Measurements from ENCODE around the gene GRIA4.
"Not testable (repeated sequence)": the region's sequence is repeated elsewhere in the genome, so short reads cannot be mapped to it uniquely, and the experiment has no call there.

GRIA4 gene

DNA sequence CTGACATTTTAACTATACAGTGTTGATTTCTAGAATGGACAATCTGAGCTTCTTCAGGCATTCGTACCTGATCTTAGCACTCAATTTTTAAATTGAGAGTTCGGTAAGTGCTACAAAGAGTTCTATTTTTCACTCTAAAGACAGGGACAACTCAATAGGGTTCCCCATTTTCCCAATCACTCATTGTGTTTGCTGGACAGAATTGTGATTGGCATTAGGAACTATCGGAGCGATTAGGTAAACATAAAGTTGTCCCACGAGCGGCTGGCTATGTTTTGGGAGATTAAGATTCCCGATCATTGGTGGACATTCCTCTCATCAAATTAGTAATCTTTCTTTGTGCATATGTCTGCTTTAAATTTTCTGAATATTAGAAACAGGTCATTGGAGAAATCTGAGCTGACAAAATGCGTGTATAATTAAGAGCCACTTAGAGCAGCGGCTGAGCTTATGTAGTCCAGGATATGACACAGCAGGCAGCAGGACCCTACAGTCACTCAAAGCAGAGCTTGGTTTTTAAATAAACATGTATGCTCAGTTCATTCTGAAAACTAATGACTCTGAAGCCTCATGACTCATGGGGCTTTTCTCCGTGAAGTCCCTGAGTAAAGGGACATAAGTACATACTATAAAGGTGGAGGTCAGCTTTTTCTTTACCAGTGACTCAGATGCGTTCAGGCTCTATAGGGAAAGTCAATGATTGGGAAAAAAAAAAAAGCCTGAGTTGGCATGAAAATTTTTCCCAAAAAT, 109.4 kb downstream of the GRIA4 start:
- peak; percentile 43 for DNase-seq (ENCODE audit: low spot score)

DNA sequence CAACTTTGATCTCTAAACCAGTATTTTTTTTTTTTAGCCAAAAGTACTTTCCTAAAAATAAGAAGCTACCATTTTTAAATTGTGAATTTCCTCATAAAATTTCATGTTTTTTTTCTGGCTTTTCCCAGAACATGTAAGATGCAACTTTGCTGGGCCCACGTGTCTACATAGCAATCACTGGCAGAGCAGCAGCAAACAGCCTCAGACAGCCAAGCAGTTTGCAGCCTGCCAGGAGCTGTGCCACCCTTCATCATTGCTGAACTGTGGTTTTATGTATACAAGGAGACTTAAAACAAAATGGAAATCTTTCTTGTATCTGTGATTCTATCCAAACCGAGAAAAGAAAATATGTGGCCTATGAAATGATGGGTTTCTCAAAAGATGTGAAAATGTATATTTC, 110.2 kb downstream of the GRIA4 start:
- DNase-seq (ENCODE audit: low spot score) = no peak

DNA sequence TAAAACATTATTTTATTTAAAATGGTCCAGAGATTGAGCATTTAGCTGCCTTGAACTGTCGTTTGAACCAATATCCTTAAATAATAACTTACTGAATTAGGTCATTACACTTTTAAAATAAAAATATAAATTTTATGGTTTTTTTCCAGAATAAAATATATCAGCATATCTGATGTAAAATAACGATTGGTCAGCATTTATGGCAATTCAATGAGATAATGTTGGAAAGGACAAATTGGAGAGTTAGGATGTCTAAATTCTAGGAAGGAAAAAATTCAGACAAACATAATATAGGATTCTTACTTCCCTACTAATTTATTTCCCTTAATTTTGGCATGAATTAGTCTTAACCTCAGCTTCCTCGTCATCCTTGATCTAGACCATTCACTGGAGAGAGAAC, 113.4 kb downstream of the GRIA4 start:
- DNase-seq (ENCODE audit: low spot score) = no peak

DNA sequence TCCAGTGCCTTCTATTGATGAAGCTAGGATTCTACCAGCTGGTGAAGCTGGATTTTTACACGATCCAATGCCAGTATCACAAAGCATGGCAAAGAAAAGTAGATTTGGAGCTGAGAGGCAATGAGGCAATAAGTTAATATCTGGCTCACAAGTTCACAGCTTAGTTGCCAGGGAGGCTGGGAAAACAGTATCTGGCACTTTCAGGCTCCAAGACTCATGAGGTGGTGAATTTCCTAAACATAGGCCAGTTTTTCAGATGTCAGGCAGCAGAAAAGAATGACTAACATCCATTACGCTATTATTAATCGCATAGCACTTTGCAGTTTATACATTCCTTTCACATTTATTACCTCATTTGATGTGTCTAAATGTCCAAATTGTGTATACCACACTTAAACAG, 122.7 kb downstream of the GRIA4 start:
- no peak for DNase-seq (ENCODE audit: low spot score)

- DNase-seq (ENCODE audit: low spot score) = no peak
These were observed 124.6 kb downstream of the GRIA4 start for GRCh38 chr11:105734426-105734825.

DNA sequence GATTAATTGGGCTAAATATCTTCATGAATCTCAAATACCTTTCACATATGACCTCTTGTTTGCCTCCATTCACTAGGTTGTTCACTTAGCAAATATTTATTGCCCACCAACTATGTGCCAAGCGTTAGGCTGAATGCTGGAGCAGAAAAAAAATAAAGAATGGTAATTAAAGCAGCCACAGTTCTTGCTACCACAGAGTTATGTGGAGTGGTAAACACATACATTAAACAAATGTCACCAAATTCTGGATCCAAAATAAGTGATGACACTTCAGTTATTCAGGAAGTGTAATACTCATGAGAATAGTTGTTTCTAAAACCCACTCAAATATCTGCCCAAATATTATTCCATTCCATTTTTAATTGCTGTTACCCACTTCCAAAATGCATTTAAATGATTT, 128.4 kb downstream of the GRIA4 start:
- no peak for DNase-seq (ENCODE audit: low spot score)

DNA sequence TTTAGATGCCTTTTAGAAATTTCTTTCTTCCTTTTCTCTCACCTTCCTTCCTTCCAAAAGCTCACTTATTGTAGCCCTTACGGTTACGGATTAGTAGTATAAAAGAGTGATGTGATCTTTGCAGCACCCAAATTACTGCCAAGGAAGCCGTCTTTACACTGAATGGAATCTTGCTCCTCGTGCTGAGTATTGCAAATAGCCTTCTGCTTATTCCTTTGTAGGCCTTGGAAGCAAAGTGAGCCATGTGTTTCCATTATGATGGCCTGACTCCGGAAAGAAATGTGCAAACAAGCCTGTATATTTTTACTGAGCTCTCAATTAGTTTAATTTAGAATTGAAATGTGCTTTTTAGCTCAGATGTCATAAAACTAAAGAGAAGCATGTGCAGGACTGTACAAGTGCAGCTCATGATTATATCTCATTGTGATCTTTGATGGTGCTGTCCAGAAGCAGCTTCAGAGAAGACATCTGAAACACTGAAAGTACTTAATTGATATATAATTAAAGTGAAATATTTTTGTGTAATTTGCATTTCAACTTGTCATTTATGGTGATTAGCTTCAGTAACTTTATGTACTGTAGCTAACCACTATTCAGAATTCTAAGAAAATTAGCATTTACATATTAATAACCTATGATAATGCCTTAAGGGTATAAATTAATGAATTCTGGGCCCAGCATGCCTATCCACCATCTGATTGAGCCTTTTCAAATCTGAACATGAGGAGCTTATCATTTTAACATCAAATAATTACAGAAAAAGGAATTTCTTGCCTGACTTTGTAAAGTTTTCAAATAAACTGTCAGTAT, 129.3 kb downstream of the GRIA4 start:
- DNase-seq (ENCODE audit: low spot score) = no peak

- DNase-seq (ENCODE audit: low spot score) = no peak
These were observed 130.5 kb downstream of the GRIA4 start for GRCh38 chr11:105740164-105740903.

DNA sequence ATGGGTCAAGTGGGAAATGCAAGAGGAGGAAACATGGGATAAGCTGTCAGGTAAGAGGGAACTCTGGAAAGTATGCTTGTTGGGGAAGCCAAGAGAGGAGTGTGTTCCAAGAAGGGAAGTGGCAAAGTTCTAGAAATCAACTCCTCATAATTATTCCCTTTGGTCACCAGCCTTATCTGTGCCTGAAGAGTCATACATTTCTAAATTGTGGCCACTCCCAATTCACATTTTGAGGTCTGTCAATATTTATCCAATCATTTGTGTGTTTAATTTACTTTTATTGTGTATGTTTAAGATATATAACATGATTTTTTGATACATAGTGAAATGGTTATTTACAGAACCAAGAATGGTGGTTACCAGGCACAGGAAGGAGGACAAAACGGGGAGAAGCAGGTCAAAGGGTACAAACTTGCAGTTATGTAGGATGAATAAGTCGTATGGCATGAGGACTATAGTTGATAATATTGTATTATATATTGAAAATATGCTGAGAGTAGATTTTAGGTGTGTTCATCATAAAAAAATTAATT, 131.7 kb downstream of the GRIA4 start:
- no peak for DNase-seq (ENCODE audit: low spot score)

DNA sequence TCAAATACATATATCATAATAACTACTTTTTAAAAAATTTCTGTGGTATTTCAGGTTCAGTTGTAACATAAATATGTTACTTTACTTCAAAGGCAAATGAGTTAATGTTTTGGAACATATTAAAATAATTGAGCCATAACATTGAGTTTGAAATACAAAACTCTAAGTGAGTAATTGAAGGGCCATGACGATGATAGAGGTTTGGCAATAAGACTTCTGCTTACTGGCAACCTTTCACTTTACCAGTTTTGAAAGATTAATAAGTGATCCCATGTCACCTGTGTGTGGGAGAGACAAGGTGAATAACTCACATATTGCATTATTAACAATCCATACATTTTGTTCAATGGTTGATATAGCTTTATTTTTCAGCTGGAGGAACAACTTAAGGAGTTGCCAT, 144.4 kb downstream of the GRIA4 start:
- no peak for DNase-seq (ENCODE audit: low spot score)

DNA sequence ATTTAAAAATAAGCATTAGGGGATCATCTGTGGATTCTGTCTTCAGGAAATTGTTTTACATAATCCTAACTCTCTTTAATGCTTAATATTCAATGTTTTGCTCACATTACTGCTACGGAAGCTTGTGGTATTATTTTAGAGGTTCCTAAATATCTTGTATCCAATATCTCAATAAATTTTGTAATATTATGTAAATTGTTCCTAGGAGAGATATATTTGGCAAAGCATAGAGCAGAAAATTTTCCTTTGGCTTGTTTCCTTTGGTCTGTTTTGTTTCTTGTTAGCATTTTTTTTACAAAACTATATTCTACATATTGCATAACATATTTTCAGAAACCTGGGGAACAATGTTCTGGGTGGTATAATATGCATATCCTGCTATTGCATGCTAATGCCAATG, 144.8 kb downstream of the GRIA4 start:
- DNase-seq (ENCODE audit: low spot score) = no peak

GRCh38 chr11:105757107-105757506, 147.2 kb downstream of the GRIA4 start:
- no peak for DNase-seq (ENCODE audit: low spot score)

- no peak for DNase-seq (ENCODE audit: low spot score)
These were observed 153.7 kb downstream of the GRIA4 start for GRCh38 chr11:105763594-105763993.

GRCh38 chr11:105767931-105768330, 158.1 kb downstream of the GRIA4 start:
- no peak for DNase-seq (ENCODE audit: low spot score)

DNA sequence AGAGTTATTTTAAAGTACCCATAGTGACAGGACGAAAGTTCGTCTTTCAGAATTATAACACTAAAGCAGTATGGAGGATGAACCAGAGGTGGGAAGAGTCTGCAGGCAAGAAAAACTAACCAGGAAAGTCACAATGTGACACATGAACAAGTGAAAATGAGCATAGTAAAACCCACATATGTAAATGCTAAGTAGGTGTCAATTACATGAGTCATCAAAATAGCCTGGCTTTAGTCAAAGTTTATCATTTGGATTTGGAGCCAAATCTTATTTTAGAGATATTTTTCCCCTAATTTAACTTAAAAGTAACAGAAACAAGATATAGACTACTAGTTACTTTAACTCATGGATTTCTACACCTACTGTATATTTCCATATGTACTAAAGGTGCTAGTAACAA, 159.8 kb downstream of the GRIA4 start:
- DNase-seq (ENCODE audit: low spot score) = no peak

- not testable (repeated sequence) for DNase-seq (ENCODE audit: low spot score)
These were observed 163.6 kb downstream of the GRIA4 start for GRCh38 chr11:105773452-105773851.

DNA sequence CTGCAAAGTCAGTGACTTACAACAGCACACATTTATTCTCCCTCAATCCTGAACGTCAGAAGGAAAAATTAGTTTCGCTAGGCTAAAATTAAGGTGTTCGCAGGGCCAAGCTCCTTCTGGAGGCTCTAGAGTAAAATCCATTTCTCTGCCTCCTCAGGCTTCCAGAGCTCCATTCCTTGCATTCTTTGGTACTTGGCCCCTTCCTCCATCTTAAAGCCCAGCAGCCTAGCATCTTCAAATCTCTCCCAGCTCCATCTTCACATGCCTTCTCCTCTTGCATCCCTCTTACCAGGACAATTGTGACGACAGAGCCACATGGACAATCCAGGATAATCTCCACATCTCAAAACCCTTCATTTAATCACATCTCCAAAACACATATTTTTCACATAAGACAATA, 165.0 kb downstream of the GRIA4 start:
- DNase-seq (ENCODE audit: low spot score) = no peak

GRCh38 chr11:105780781-105781525, 171.1 kb downstream of the GRIA4 start:
- no peak for DNase-seq (ENCODE audit: low spot score)

- no peak for DNase-seq (ENCODE audit: low spot score)
These were observed 171.9 kb downstream of the GRIA4 start for GRCh38 chr11:105781807-105782206.

GRCh38 chr11:105783216-105783615, 173.3 kb downstream of the GRIA4 start:
- no peak for DNase-seq (ENCODE audit: low spot score)

DNA sequence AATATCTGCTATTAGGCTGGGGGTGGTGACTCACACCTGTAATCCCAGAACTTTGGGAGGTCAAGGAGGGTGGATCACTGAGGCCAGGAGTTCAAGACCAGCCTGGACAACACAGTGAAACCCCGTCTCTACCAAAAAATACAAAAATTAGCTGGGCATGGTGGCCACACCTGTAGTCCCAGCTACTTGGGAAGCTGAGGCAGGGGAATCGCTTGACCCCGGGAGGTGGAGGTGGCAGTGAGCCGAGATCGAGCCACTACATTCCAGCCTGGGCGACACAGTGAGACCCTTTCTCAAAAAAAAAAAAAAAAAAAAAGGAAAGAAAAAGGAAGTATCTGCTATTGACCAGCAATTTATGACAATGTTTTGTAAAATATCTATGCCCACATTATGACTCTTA, 176.0 kb downstream of the GRIA4 start:
- DNase-seq (ENCODE audit: low spot score) = not testable (repeated sequence)

GRCh38 chr11:105786741-105787140, 176.9 kb downstream of the GRIA4 start:
- no peak for DNase-seq (ENCODE audit: low spot score)

Data from kidney capillary endothelial cell (primary cell).